Bone marrow (tissue), 2 donors: ENCODE measurements around the gene ARHGAP24.
"Not testable (repeated sequence)": the region's sequence is repeated elsewhere in the genome, so short reads cannot be mapped to it uniquely, and the experiment has no call there.

Experiments used
- DNase-seq, 2 donors: peaks; one replicate each; lab custom pipeline; 2025; lab: John Stamatoyannopoulos, UW

ARHGAP24 gene

GRCh38 chr4:85862896-85863295, 387.9 kb downstream of the ARHGAP24 start:
- DNase-seq, result no peak

- DNase-seq, result no peak
Measured at GRCh38 chr4:85864259-85865205, 389.6 kb downstream of the ARHGAP24 start.

- DNase-seq, result no peak
Measured at GRCh38 chr4:85865256-85865655, 390.3 kb downstream of the ARHGAP24 start.

GRCh38 chr4:85866508-85866907, 391.6 kb downstream of the ARHGAP24 start:
- no peak for DNase-seq

DNA sequence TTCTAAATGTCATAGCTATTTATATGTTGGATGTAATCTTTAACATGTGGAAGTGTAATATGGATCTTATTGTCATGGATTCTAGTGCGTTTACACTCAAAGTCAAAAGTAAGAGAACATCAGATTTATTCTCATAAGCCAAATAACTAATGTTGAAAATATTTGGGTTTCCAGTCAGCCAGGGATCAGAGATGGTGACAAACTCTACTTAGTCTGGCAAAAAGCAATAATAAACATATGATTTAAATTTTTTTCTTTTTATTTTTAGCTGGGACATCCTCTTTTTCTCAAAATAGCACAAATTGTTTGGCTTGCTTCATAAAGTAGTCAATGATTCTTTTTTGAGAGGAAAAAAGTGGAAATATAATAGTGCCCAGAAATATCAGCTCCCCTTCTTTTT, 392.3 kb downstream of the ARHGAP24 start:
- no peak for DNase-seq

DNA sequence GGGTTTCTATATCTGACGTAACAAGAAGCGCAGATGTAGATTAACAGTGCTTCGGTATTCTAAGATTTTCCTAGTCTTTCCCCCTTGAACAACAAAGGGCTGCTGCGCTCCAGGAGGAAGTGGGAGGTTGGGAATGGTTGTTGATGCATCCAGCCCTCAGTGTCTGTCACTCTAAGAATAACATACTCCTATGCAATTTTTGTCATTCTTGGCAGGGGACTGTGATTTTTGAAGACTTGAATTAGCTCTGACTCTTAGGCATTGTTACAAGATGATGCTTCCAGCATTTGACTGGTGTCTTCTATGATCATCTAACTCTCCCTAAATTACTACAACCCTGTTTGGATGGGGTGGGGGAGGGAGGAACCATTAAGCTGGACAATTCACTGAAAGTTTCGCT, 394.2 kb downstream of the ARHGAP24 start:
- no peak for DNase-seq

DNA sequence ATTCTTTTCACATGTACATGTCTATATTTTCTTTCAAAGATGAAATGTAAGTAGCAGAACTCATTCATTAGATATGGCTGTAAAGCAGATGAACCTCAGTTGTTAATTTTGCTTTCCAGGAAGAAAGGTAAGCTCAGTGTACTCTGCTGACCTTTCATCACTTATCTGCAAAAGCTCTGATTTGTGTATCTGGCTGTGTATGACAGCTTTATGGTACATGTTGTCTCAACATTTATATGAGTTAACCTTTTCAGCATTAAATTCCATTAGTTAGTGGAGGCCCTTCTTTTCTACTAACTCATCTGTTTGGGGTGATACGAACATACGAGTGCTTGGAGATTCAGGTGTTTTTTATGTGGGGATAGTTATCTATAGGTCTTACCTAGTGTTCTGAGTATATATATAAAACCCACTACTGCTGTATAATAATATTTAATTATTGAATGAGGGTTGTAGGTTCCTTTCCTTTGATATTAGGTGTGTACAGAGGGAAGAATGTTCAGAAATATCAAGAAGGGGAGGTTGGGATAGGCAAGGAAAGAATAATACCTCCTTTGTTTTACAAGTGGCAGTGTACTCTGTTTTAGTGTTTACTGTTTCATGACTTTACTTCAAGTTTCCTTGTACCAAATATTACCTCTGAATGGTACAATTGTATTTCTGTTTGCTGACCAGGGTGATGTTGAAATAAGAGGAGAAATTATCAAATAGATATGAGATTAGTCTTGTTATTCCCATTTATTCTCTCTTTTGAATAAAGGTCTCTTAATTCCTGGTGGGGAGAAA, 395.5 kb downstream of the ARHGAP24 start:
- DNase-seq, result no peak

DNA sequence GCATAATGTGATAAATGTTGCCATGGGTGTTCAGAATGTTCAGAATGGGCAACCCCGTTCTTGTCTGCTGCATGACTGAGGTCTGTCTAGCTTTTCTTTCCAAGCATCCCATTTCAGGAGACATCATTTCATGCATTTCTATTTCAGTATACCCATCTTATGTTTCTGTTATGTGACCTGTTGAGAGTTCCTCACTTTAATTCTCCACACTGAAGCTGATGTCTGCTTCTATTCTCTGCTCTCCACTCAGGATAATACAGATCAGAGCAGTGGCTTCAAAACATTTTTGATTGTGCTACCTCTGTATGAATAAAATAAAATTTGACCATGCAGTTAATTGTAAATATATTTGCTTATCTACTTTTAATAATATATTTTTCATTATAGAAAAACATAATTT, 398.6 kb downstream of the ARHGAP24 start:
- no peak for DNase-seq

GRCh38 chr4:85879518-85879917, 404.6 kb downstream of the ARHGAP24 start:
- no peak for DNase-seq

- no peak for DNase-seq
Measured at GRCh38 chr4:85883180-85883579, 408.2 kb downstream of the ARHGAP24 start.

GRCh38 chr4:85884251-85884650, 409.3 kb downstream of the ARHGAP24 start:
- DNase-seq, result no peak

DNA sequence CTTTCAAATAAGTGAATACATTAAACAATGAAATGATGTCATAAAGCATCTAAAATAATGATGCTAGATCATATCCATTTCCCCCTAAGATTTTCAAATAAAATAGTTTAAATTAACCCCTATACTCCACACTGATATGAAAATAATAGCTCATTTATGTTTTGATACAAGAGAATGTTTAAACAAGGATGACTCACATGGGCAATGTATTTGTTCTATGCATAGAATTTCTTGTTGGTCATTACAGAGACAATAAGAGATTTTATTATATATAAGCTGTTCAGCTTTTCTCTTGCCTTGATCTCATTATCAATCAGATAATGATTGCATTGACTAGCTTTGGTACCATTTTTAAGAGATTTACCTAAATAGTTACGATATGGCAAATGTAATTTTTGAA, 411.7 kb downstream of the ARHGAP24 start:
- DNase-seq, result no peak

DNA sequence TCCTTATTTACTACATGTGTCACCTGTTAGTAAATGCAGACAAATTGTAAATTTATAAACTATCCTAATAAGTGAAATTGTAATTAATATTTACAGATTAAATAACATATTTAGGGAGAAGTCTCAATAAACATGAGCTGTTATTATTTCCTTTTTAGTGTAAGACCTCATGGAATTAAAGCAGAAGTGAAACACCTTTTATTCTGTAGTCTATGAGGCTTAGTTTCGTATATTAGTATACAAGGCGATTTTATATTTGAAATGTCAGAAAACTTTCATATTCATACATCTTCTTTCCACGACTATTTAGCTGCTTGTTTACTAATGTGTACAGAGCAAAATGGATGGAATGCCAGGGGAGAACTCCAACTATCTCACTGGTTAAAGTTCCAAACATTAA, 414.4 kb downstream of the ARHGAP24 start:
- no peak for DNase-seq

DNA sequence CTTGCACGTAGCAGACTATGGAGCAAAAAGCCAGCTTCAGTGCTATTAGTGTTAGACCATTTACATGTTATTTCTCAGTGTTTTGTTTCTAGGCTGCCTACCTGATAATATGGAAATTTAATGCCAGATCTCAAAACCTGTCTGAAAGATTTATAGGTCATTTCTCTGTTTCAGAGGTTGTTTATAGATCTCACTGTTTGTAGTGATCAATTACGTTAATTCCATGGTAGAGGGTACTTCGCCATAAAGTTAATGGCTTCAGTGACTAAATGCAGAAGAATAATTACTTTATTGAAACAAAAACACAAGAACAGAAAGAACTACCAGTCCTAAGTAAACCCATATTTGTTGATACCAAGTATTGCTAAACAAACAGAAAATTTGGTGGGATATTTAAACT, 420.8 kb downstream of the ARHGAP24 start:
- no peak for DNase-seq

- DNase-seq, result no peak
Measured at GRCh38 chr4:85898231-85898630, 423.3 kb downstream of the ARHGAP24 start.

GRCh38 chr4:85901500-85901899, 426.6 kb downstream of the ARHGAP24 start:
- DNase-seq, result no peak

- DNase-seq, result not testable (repeated sequence)
Measured at GRCh38 chr4:85902647-85903046, 427.7 kb downstream of the ARHGAP24 start.

GRCh38 chr4:85905761-85906160, 430.8 kb downstream of the ARHGAP24 start:
- no peak for DNase-seq

DNA sequence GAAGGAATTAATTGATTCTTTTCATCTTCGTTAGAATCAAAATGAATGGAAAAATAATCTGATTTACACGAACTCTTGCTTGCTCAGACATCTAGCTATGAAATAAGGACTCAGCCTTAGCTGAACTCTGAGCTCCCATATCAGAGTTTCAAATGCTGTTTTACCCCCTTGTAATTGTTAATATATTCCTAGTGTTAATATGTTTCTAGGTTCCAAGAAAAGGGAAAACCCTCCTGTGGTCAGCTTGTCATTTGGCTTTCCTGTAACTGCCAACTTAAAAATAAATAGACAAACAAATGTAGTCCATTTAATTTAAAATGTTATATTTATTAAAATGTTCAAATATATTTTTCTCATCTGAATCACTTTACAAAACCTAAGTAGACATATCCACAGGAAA, 432.1 kb downstream of the ARHGAP24 start:
- no peak for DNase-seq

DNA sequence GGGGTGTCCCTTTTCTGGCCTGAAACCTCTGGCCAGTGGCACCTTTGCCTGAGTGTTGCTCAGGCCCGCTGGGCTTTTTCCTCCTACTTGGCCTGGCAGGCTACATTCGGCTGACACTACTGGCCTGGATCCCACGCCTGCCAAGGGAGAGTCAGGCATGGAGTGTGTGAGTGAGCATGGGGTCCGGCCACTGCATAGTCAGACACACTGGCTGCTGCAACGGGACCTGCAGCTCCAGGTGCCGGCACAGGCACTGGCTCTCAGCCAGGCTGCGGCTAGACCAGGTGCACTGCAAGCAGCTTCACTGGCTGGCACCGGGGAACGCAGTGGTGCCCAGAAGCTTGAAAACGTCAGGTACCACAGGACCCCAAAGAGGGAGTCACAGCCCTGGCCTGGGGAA, 434.9 kb downstream of the ARHGAP24 start:
- DNase-seq, result no peak

- no peak for DNase-seq
Measured at GRCh38 chr4:85910985-85911384, 436.0 kb downstream of the ARHGAP24 start.

DNA sequence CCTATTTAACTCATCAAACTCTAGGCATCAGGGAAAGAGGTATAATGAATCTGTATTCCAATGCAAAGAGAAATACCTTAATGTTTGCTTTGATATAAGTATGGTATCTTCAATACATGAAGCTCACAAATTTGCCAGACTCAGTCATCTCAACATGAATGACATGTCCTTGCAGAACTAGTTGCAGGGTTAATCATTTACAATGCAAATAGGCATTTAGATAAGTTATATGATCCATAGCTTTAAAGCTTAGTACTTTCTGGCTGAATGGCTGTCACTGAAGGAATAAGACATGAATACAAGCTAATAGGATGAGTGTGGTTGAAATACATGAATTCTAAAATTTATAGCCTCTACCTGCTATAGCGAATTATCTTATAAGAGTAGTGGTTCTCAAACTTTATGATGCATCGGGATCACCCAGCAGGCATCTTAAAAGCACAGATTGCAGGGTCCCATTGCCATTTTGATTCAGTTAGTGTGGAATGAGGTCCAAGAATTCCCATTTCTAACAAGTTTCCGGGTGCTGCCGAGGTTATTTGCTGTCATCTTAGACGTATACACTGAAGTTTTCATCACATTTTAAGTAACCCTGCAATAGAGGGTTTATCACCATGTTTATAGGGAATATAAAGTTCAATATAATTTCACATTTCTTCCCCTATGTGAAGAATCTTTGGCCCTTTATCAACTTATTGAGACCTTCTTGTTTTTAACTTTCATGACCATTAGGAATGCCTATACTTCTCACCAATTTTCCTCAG, 439.2 kb downstream of the ARHGAP24 start:
- no peak for DNase-seq
